ENCODE results near the gene DYNC2H1.

- no peak for TF ChIP-seq CTCF (IDR thresholded peaks at IDR 0.05; ENCODE audit: borderline replicate concordance, extremely low read depth, low read length, poor library complexity, severe bottlenecking)
- TF ChIP-seq EZH2 (IDR thresholded peaks at IDR 0.05; ENCODE audit: borderline replicate concordance, low read depth, low read length, severe bottlenecking) = no peak
These were observed 132.3 kb downstream of the DYNC2H1 start for GRCh38 chr11:103241574-103241973.
